Hepatocyte (in vitro differentiated cells): Measurements from ENCODE around the gene VWC2. TPM values are rescaled to one million over a fixed set of nuclear protein-coding genes. Genes with fewer than 3 reads are reported as not detected.
A peak's percentile ranks its signal among the peaks of the same experiment; 100 is the strongest.
"Not testable (repeated sequence)": the region's sequence is repeated elsewhere in the genome, so short reads cannot be mapped to it uniquely, and the experiment has no call there.

Experiments used
- DNase-seq: peaks from one replicate; pipeline ENCODE4 v3.0.0-alpha.2; 2016; ENCODE audit warnings: low spot score
- H2AFZ ChIP-seq: fragments of 200-600 bp; sonication (generic); 2 replicates; pipeline ENCODE4 v1.6.0; 2016; ENCODE audit warnings: antibody characterized with exemption, mild to moderate bottlenecking
- H3K27ac ChIP-seq: fragments of 200-600 bp; sonication (generic); 2 replicates; pipeline ENCODE4 v1.5.1; 2016; ENCODE audit warnings: mild to moderate bottlenecking
- H3K27me3 ChIP-seq: fragments of 200-600 bp; sonication (generic); 2 replicates; pipeline ENCODE4 v1.6.1; 2016
- H3K36me3 ChIP-seq: fragments of 200-600 bp; sonication (generic); replicated peaks from 2 replicates; pipeline ENCODE4 v1.5.1; 2016; ENCODE audit warnings: low read depth; ENCODE audit not compliant: insufficient read depth
- H3K4me1 ChIP-seq: fragments of 200-600 bp; sonication (generic); 2 replicates; pipeline ENCODE4 v1.5.1; 2016; ENCODE audit warnings: mild to moderate bottlenecking, moderate library complexity; ENCODE audit not compliant: insufficient read depth
- H3K4me2 ChIP-seq: fragments of 200-600 bp; sonication (generic); 2 replicates; pipeline ENCODE4 v1.6.0; 2016
- H3K4me3 ChIP-seq: fragments of 200-600 bp; sonication (generic); 2 replicates; pipeline ENCODE4 v1.5.1; 2016; ENCODE audit warnings: mild to moderate bottlenecking
- H3K79me2 ChIP-seq: fragments of 200-600 bp; sonication (generic); 2 replicates; pipeline ENCODE4 v1.6.0; 2017; ENCODE audit warnings: mild to moderate bottlenecking
- H3K9me2 ChIP-seq: fragments of 200-600 bp; sonication (generic); replicated peaks from 2 replicates; pipeline ENCODE4 v1.6.0; 2017; ENCODE audit warnings: mild to moderate bottlenecking; ENCODE audit not compliant: insufficient read depth
- H3K9me3 ChIP-seq: fragments of 200-600 bp; sonication (generic); 2 replicates; pipeline ENCODE4 v1.5.1; 2016; ENCODE audit warnings: low read depth, mild to moderate bottlenecking
- H4K20me1 ChIP-seq: fragments of 200-600 bp; sonication (generic); 2 replicates; pipeline ENCODE4 v1.6.0; 2016; ENCODE audit warnings: mild to moderate bottlenecking; ENCODE audit not compliant: insufficient read depth, poor library complexity, severe bottlenecking
- CTCF ChIP-seq: fragments of 200-600 bp; sonication (generic); IDR thresholded peaks from 2 replicates; pipeline ENCODE4 v1.5.1; 2016; ENCODE audit warnings: antibody characterized with exemption, mild to moderate bottlenecking; ENCODE audit not compliant: poor library complexity
- EZH2 ChIP-seq: fragments of 200-600 bp; sonication (generic); IDR thresholded peaks from 2 replicates; pipeline ENCODE4 v1.6.1; 2016; ENCODE audit warnings: antibody characterized with exemption, mild to moderate bottlenecking, borderline replicate concordance
- EZH2phosphoT487 ChIP-seq: fragments of 200-600 bp; sonication (generic); IDR thresholded peaks from one replicate; pipeline ENCODE4 v1.6.1; 2018; ENCODE audit warnings: antibody characterized with exemption, mild to moderate bottlenecking, low read depth, moderate library complexity; ENCODE audit not compliant: unreplicated experiment, severe bottlenecking
- WGBS: methylation state at CpG from one replicate; pipeline ENCODE4 v1.1.6; 2016; ENCODE audit warnings: low lambda C conversion rate; ENCODE audit errors: missing lambda C conversion rate; 5-methylcytosine and 5-hydroxymethylcytosine counted together
- polyA plus RNA-seq: library from polyadenylated mRNA; unstranded; fragments of >200 nt; fragmentation: Nextera tagmentation; extraction: Ambion mirVana; gene quantifications from 2 replicates; pipeline ENCODE4 v1.2.1, GENCODE V29; 2016
- total RNA-seq: library from RNA; depleted of rRNA; stranded (reverse); fragments of >200 nt; gene quantifications from 2 replicates; pipeline ENCODE4 v1.2.3, GENCODE V29; 2014

Gene VWC2
- total and polyA plus RNA-seq, 2 experiments from 2014 or later, result not detected

GRCh38 chr7:49850921-49851613, 77.6 kb downstream of the VWC2 start:
- Histone ChIP-seq H2AFZ (no peak overlapping the region), H3K27me3 (no peaks in the 10 kb centered on the region), H3K9me2 (no peaks in the 10 kb centered on the region), H3K36me3 (no peaks in the 10 kb centered on the region), H3K4me3 (no peak overlapping the region), H3K79me2 (no peaks in the 10 kb centered on the region), H3K27ac (no peak overlapping the region), H4K20me1 (no peaks in the 10 kb centered on the region), H3K4me2 (no peak overlapping the region), H3K4me1 (no peaks in the 10 kb centered on the region), H3K9me3 (no peaks in the 10 kb centered on the region)
- no peak for TF ChIP-seq EZH2
- TF ChIP-seq CTCF, result peak; percentile 30
- WGBS, result 78% methylated on average over 10 of the region's 10 CpGs
- DNase-seq, result peak; percentile 21

GRCh38 chr7:49851614-49851934, 78.1 kb downstream of the VWC2 start:
- not testable (repeated sequence) for H3K36me3 ChIP-seq, H3K4me1 ChIP-seq, H3K4me3 ChIP-seq, H3K27ac ChIP-seq, H2AFZ ChIP-seq, H3K9me2 ChIP-seq, H3K9me3 ChIP-seq, H3K79me2 ChIP-seq, H3K4me2 ChIP-seq, H3K27me3 ChIP-seq, H4K20me1 ChIP-seq, DNase-seq
- 93% methylated on average over 9 of the region's 9 CpGs for WGBS

- H3K9me2 ChIP-seq, result no peaks in the 10 kb centered on the region
- H3K36me3 ChIP-seq, result no peaks in the 10 kb centered on the region
- H3K27me3 ChIP-seq, result no peaks in the 10 kb centered on the region
- H3K4me1 ChIP-seq, result no peaks in the 10 kb centered on the region
- 51% methylated on average over 11 of the region's 11 CpGs for WGBS
- H2AFZ ChIP-seq, result no peak overlapping the region
- no peaks in the 10 kb centered on the region for H3K79me2 ChIP-seq
- TF ChIP-seq CTCF (peak; percentile 81), EZH2 (no peak)
- no peaks in the 10 kb centered on the region for H4K20me1 ChIP-seq
- H3K4me3 ChIP-seq, result no peak overlapping the region
- peak; percentile 75 for DNase-seq
- H3K4me2 ChIP-seq, result no peak overlapping the region
- no peak overlapping the region for H3K27ac ChIP-seq
- no peaks in the 10 kb centered on the region for H3K9me3 ChIP-seq
Measured at GRCh38 chr7:49852619-49853462, 79.4 kb downstream of the VWC2 start.

GRCh38 chr7:49855281-49855980, 82.0 kb downstream of the VWC2 start:
- no peak overlapping the region for H2AFZ ChIP-seq
- no peaks in the 10 kb centered on the region for H3K9me2 ChIP-seq
- H3K4me2 ChIP-seq, result no peak overlapping the region
- H3K27me3 ChIP-seq, result no peaks in the 10 kb centered on the region
- H3K79me2 ChIP-seq, result no peaks in the 10 kb centered on the region
- H3K4me1 ChIP-seq, result no peaks in the 10 kb centered on the region
- H3K4me3 ChIP-seq, result no peak overlapping the region
- H4K20me1 ChIP-seq, result no peaks in the 10 kb centered on the region
- no peak overlapping the region for H3K27ac ChIP-seq
- no peaks in the 10 kb centered on the region for H3K9me3 ChIP-seq
- 53% methylated on average over 7 of the region's 7 CpGs for WGBS
- H3K36me3 ChIP-seq, result no peaks in the 10 kb centered on the region
- TF ChIP-seq EZH2 (no peak), CTCF (no peak), EZH2phosphoT487 (no peak)
- no peak for DNase-seq
